Measurements from ENCODE around the gene LRP1-AS. TPM values are rescaled to one million over a fixed set of nuclear protein-coding genes. Genes with fewer than 3 reads are reported as not detected.

Gene LRP1-AS
- total and polyA plus RNA-seq, 4 donors = not detected

DNA sequence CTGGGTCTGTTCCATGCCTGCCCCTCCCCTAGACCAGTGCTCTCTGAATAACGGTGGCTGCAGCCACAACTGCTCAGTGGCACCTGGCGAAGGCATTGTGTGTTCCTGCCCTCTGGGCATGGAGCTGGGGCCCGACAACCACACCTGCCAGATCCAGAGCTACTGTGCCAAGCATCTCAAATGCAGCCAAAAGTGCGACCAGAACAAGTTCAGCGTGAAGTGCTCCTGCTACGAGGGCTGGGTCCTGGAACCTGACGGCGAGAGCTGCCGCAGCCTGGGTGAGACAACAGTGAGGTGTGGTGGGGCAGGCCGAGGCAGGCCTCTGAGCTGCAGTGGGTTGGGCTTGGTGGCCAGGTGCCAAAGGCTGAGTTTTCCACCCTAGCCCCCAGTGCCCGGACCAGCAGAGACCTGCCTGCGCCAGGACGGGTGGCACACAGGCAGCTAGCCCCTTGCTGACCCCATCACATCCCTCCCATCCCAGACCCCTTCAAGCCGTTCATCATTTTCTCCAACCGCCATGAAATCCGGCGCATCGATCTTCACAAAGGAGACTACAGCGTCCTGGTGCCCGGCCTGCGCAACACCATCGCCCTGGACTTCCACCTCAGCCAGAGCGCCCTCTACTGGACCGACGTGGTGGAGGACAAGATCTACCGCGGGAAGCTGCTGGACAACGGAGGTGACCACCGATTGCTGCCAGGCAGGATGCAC, 28.2 kb upstream of the LRP1-AS start:
- ATAC-seq (ENCODE audit: insufficient read depth, low FRiP score) (peak; percentile 54), DNase-seq (peak; percentile 71 to 79 (median 72))
- Histone ChIP-seq H3K9me3 (ENCODE audit: control insufficient read depth in 4 of 4, insufficient read depth in 3 of 4, low read length in 3 of 4) (no peaks in the 10 kb centered on the region), H3K27ac (ENCODE audit: low read depth in 1 of 2, low read length in 1 of 2) (no peak overlapping the region), H3K9ac (ENCODE audit: insufficient read depth in 1 of 2, low read length in 2 of 2) (no peak overlapping the region), H3K4me1 (ENCODE audit: control insufficient read depth in 5 of 5, insufficient read depth in 5 of 5, low read length in 5 of 5) (peaks cover 0 to 7% (median 0%) of the 10 kb centered on the region in 5 donors), H3K27me3 (ENCODE audit: control insufficient read depth in 3 of 3, insufficient read depth in 3 of 3, low read length in 2 of 3) (no peaks in the 10 kb centered on the region), H3K36me3 (ENCODE audit: control insufficient read depth in 4 of 4, insufficient read depth in 4 of 4, low read length in 4 of 4) (peaks cover 0 to 55% (median 46%) of the 10 kb centered on the region in 4 donors), H3K4me3 (no peak overlapping the region)
- TF ChIP-seq CTCF (IDR thresholded peaks at IDR 0.05; ENCODE audit: control extremely low read depth, extremely low read depth) = peak; percentile 16
- WGBS, 2 donors = 57 to 65% methylated on average over 29 of the region's 29 CpGs

GRCh38 chr12:57173683-57174082, 26.3 kb upstream of the LRP1-AS start:
- Histone ChIP-seq H3K4me3 (no peak overlapping the region), H3K27me3 (ENCODE audit: control insufficient read depth in 3 of 3, insufficient read depth in 3 of 3, low read length in 2 of 3) (no peaks in the 10 kb centered on the region), H3K27ac (ENCODE audit: low read depth in 1 of 2, low read length in 1 of 2) (no peak overlapping the region), H3K4me1 (ENCODE audit: control insufficient read depth in 5 of 5, insufficient read depth in 5 of 5, low read length in 5 of 5) (peaks cover 0 to 7% (median 0%) of the 10 kb centered on the region in 5 donors), H3K9ac (ENCODE audit: insufficient read depth in 1 of 2, low read length in 2 of 2) (no peak overlapping the region), H3K36me3 (ENCODE audit: control insufficient read depth in 4 of 4, insufficient read depth in 4 of 4, low read length in 4 of 4) (peaks cover 6 to 53% (median 48%) of the 10 kb centered on the region in 4 donors), H3K9me3 (ENCODE audit: control insufficient read depth in 4 of 4, insufficient read depth in 3 of 4, low read length in 3 of 4) (no peaks in the 10 kb centered on the region)
- 93 to 94% methylated on average over 14 of the region's 14 CpGs for WGBS, 2 donors
- no peak for TF ChIP-seq CTCF (IDR thresholded peaks at IDR 0.05; ENCODE audit: control extremely low read depth, extremely low read depth)
- no peak for ATAC-seq (ENCODE audit: insufficient read depth, low FRiP score)
- no peak for DNase-seq

DNA sequence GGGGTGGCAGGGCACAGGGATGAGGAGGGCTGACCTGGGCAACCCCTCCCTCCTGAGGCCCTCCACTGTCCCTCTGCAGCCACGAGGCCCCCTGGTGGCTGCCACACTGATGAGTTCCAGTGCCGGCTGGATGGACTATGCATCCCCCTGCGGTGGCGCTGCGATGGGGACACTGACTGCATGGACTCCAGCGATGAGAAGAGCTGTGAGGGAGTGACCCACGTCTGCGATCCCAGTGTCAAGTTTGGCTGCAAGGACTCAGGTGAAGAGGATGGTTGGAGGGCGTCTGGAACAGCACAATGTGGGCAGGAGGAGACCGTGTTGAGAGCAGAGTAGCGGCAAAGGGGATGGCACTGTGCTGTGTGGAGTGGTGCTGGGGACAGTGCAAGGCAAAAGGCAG, 25.7 kb upstream of the LRP1-AS start:
- no peak overlapping the region for H3K4me3 ChIP-seq
- ATAC-seq (ENCODE audit: insufficient read depth, low FRiP score) = no peak

More for the DNA sequence above, 25.7 kb upstream of the LRP1-AS start:
- no peak for DNase-seq
- Histone ChIP-seq H3K4me1 (ENCODE audit: control insufficient read depth in 5 of 5, insufficient read depth in 5 of 5, low read length in 5 of 5) (peaks cover 0 to 7% (median 0%) of the 10 kb centered on the region in 5 donors), H3K9me3 (ENCODE audit: control insufficient read depth in 4 of 4, insufficient read depth in 3 of 4, low read length in 3 of 4) (no peaks in the 10 kb centered on the region), H3K36me3 (ENCODE audit: control insufficient read depth in 4 of 4, insufficient read depth in 4 of 4, low read length in 4 of 4) (peaks cover 6 to 57% (median 47%) of the 10 kb centered on the region in 4 donors), H3K27ac (ENCODE audit: low read depth in 1 of 2, low read length in 1 of 2) (no peak overlapping the region), H3K27me3 (ENCODE audit: control insufficient read depth in 3 of 3, insufficient read depth in 3 of 3, low read length in 2 of 3) (no peaks in the 10 kb centered on the region), H3K9ac (ENCODE audit: insufficient read depth in 1 of 2, low read length in 2 of 2) (no peak overlapping the region)
- 67% methylated on average over 11 of the region's 11 CpGs for WGBS, 2 donors
- no peak for TF ChIP-seq CTCF (IDR thresholded peaks at IDR 0.05; ENCODE audit: control extremely low read depth, extremely low read depth)
